Stomach (tissue), 4 donors: Measurements from ENCODE around the gene XAB2.

Source experiments
- CTCF ChIP-seq, 7 experiments: fragments of 450-650 bp in 4 of 7; fragments of 200-600 bp in 3 of 7; sonication (generic) in 3 of 7; IDR thresholded peaks; one replicate each; pipeline ENCODE4 v1.5.1; 2016 to 2019; ENCODE audit warnings: antibody characterized with exemption in 7 of 7, control low read depth in 2 of 7, mild to moderate bottlenecking in 1 of 7
- EP300 ChIP-seq: sonication (generic); formaldehyde crosslinking; IDR thresholded peaks from one replicate; pipeline ENCODE4 v1.6.1; 2017; ENCODE audit warnings: antibody characterized with exemption
- POLR2A ChIP-seq, 4 donors: fragments of 450-650 bp; IDR thresholded peaks; one replicate each; pipeline ENCODE4 v1.6.1; 2016; ENCODE audit warnings: antibody characterized with exemption in 4 of 4, control low read depth in 2 of 4, mild to moderate bottlenecking in 1 of 4, moderate library complexity in 1 of 4
- POLR2AphosphoS5 ChIP-seq, 3 donors: sonication (generic); formaldehyde crosslinking; IDR thresholded peaks; one replicate each; pipeline ENCODE4 v1.6.1; 2016; ENCODE audit warnings: antibody characterized with exemption in 3 of 3

DNA sequence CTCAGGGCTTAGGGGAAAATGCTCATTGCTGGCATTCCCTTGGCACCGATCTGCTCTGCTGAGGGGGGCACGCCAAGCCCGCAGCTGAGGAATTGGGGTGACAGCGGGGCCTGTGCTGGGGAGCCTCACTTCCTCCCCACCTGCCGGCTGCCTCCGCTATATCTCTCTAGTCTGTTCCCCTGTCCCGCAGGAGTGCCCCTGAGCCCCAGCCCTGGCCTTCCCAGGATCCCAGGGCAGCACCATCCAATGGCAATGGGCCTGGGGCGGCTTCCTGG lies 17.0 kb upstream of the XAB2 start:
- TF ChIP-seq POLR2A (IDR thresholded peaks at IDR 0.05) = no peak
- no peak for TF ChIP-seq CTCF (IDR thresholded peaks at IDR 0.05)
- TF ChIP-seq POLR2AphosphoS5 (IDR thresholded peaks at IDR 0.05) = no peak
- TF ChIP-seq EP300 = no peak
